IMR-90 (cell line): ENCODE data around the gene ASTN2. TPM values are rescaled to one million over a fixed set of nuclear protein-coding genes. Genes with fewer than 3 reads are reported as not detected.

ENCODE experiments used
- ATAC-seq: fragments of 200-7000 bp; cut with Tn5 transposase; 2 replicates; pipeline ENCODE4 v1.9.1; 2020; ENCODE audit warnings: low read depth, mild to moderate bottlenecking, moderate library complexity
- BruUV-seq: library from RNA; stranded (reverse); fragments of 400-500 nt; replicated peaks from 2 replicates; lab custom pipeline; 2021; lab: Mats Ljungman, UMichigan
- CTCF ChIA-PET: fragments of 300-600 bp; formaldehyde crosslinking; extraction: SDS; loops from one replicate; lab custom pipeline; 2021; ENCODE audit warnings: antibody characterized with exemption; lab: Yijun Ruan, JAX
- POLR2A ChIA-PET: fragments of 300-600 bp; sonication (Branson Sonifier 250); formaldehyde crosslinking; loops from one replicate; lab custom pipeline; 2022; ENCODE audit warnings: antibody characterized with exemption; ENCODE audit not compliant: unreplicated experiment; lab: Charles Lee
- DNase-seq: peaks from one replicate; pipeline ENCODE4 v3.0.0; 2013
- H2AFZ ChIP-seq: replicated peaks from 2 replicates; pipeline ENCODE3; 2013; ENCODE audit warnings: low read length, mild to moderate bottlenecking; ENCODE audit not compliant: poor library complexity
- H2AK5ac ChIP-seq: 2 replicates; pipeline ENCODE4 v1.6.1; 2013; ENCODE audit warnings: low read depth, low read length, inconsistent platforms
- H2AK9ac ChIP-seq: replicated peaks from 2 replicates; pipeline ENCODE3; 2013; ENCODE audit warnings: mild to moderate bottlenecking, low read depth, low read length, moderate library complexity; ENCODE audit not compliant: poor library complexity
- H2BK120ac ChIP-seq: 2 replicates; pipeline ENCODE4 v1.6.1; 2013; ENCODE audit warnings: low read depth, low read length, inconsistent platforms
- H2BK15ac ChIP-seq: 3 replicates; pipeline ENCODE4 v1.6.1; 2013; ENCODE audit warnings: low read depth, low read length, inconsistent platforms
- H2BK20ac ChIP-seq: 2 replicates; pipeline ENCODE4 v1.6.1; 2013; ENCODE audit warnings: low read depth, mild to moderate bottlenecking, inconsistent platforms, low read length, moderate library complexity
- H2BK5ac ChIP-seq: 2 replicates; pipeline ENCODE4 v1.6.1; 2013; ENCODE audit warnings: mild to moderate bottlenecking, low read depth, low read length, inconsistent platforms; ENCODE audit not compliant: poor library complexity, severe bottlenecking
- H3K14ac ChIP-seq: replicated peaks from 2 replicates; pipeline ENCODE4 v1.6.1; 2013; ENCODE audit warnings: low read depth, low read length, inconsistent platforms
- H3K18ac ChIP-seq: 2 replicates; pipeline ENCODE4 v1.6.1; 2013; ENCODE audit warnings: low read depth, low read length, control low read depth
- H3K23ac ChIP-seq: 2 replicates; pipeline ENCODE4 v1.6.1; 2013; ENCODE audit warnings: low read depth, low read length, inconsistent platforms
- H3K27ac ChIP-seq: 2 replicates; pipeline ENCODE4 v1.5.1; 2013; ENCODE audit warnings: mild to moderate bottlenecking, control low read depth, low read length; ENCODE audit not compliant: insufficient read depth
- H3K27me3 ChIP-seq: 2 replicates; pipeline ENCODE4 v1.6.1; 2013; ENCODE audit warnings: low read length; ENCODE audit not compliant: control insufficient read depth, insufficient read depth
- H3K36me3 ChIP-seq: 2 replicates; pipeline ENCODE4 v1.6.1; 2013; ENCODE audit warnings: low read length, mixed read lengths; ENCODE audit not compliant: control insufficient read depth, insufficient read depth
- H3K4ac ChIP-seq: 2 replicates; pipeline ENCODE4 v1.6.1; 2013; ENCODE audit warnings: low read depth, low read length, inconsistent platforms
- H3K4me1 ChIP-seq: 2 replicates; pipeline ENCODE4 v1.6.1; 2013; ENCODE audit warnings: low read length, mixed read lengths; ENCODE audit not compliant: control insufficient read depth, insufficient read depth
- H3K4me2 ChIP-seq: 2 replicates; pipeline ENCODE4 v1.6.1; 2013; ENCODE audit warnings: low read depth, mild to moderate bottlenecking, control low read depth, low read length, moderate library complexity
- H3K4me3 ChIP-seq: 2 replicates; pipeline ENCODE4 v1.5.1; 2013; ENCODE audit warnings: low read depth, mild to moderate bottlenecking, control low read depth, low read length, moderate library complexity; ENCODE audit not compliant: insufficient read depth
- H3K56ac ChIP-seq: 2 replicates; pipeline ENCODE4 v1.6.1; 2013; ENCODE audit warnings: low read length, inconsistent platforms; ENCODE audit not compliant: insufficient read depth; ENCODE audit errors: extremely low read depth
- H3K79me1 ChIP-seq, 2 experiments: 2 replicates each; pipeline ENCODE4 v1.6.1; 2013; ENCODE audit warnings: low read length in 2 of 2, inconsistent platforms in 1 of 2, low read depth in 1 of 2
- H3K9ac ChIP-seq: 2 replicates; pipeline ENCODE4 v1.6.1; 2013; ENCODE audit warnings: low read depth, low read length, control low read depth
- H3K9me1 ChIP-seq: 2 replicates; pipeline ENCODE4 v1.6.1; 2013; ENCODE audit warnings: low read length, inconsistent platforms; ENCODE audit not compliant: insufficient read depth
- H3K9me3 ChIP-seq: 2 replicates; pipeline ENCODE4 v1.6.1; 2013; ENCODE audit warnings: low read length; ENCODE audit not compliant: control insufficient read depth, insufficient read depth
- H4K20me1 ChIP-seq: 2 replicates; pipeline ENCODE4 v1.6.1; 2013; ENCODE audit warnings: low read length, inconsistent platforms; ENCODE audit not compliant: insufficient read depth
- H4K5ac ChIP-seq: 2 replicates; pipeline ENCODE4 v1.6.1; 2013; ENCODE audit warnings: mild to moderate bottlenecking, low read depth, low read length, control low read depth
- H4K8ac ChIP-seq, 2 experiments: 2 replicates each; pipeline ENCODE4 v1.6.1; 2013; ENCODE audit warnings: low read depth in 2 of 2, low read length in 2 of 2, control low read depth in 1 of 2, inconsistent platforms in 1 of 2
- H4K91ac ChIP-seq: 2 replicates; pipeline ENCODE4 v1.6.1; 2013; ENCODE audit warnings: low read depth, low read length, inconsistent platforms; ENCODE audit not compliant: insufficient read depth
- CEBPB ChIP-seq: IDR thresholded peaks from 2 replicates; pipeline ENCODE4 v1.6.1; 2012; ENCODE audit warnings: low read depth, low read length, improper control_type of control experiment
- RAD21 ChIP-seq: IDR thresholded peaks from 2 replicates; pipeline ENCODE4 v1.6.1; 2012; ENCODE audit warnings: low read length, improper control_type of control experiment
- RFX5 ChIP-seq: IDR thresholded peaks from 2 replicates; pipeline ENCODE4 v1.8.0; 2012; ENCODE audit warnings: low read depth, mild to moderate bottlenecking, low read length, moderate library complexity
- dilution Hi-C: fragments of 300-500 bp; cut with HindIII; formaldehyde crosslinking; loops from one replicate; pipeline ENCODE4 v1.14.3; 2018; ENCODE audit warnings: low sequenced_read_pairs; ENCODE audit not compliant: unreplicated experiment
- in situ Hi-C: fragments of 300-500 bp; cut with MboI; formaldehyde crosslinking; loops from 3 replicates; pipeline ENCODE4 v1.14.3; 2019; ENCODE audit warnings: low sequenced_read_pairs, inconsistent platforms, mixed read lengths
- intact Hi-C: fragments of 100-400 bp; cut with micrococcal nuclease; formaldehyde crosslinking; loops from 2 replicates; pipeline ENCODE4 v1.10.0; 2022
- polyA plus RNA-seq, 3 experiments: library from polyadenylated mRNA; depleted of rRNA; stranded (reverse); fragments of >200 nt; gene quantifications; 2 replicates each; pipeline ENCODE4 v1.2.3, GENCODE V29; 2012; ENCODE audit warnings: low replicate concordance in 1 of 3
- total RNA-seq: library from RNA; depleted of rRNA; stranded (reverse); fragments of >200 nt; gene quantifications from 2 replicates; pipeline ENCODE4 v1.2.3, GENCODE V29; 2012

ASTN2 gene
- total and polyA plus RNA-seq, 2 of the 4 experiments (the other 2 are of a cell fraction) = 3.8 to 6.8 TPM

DNA sequence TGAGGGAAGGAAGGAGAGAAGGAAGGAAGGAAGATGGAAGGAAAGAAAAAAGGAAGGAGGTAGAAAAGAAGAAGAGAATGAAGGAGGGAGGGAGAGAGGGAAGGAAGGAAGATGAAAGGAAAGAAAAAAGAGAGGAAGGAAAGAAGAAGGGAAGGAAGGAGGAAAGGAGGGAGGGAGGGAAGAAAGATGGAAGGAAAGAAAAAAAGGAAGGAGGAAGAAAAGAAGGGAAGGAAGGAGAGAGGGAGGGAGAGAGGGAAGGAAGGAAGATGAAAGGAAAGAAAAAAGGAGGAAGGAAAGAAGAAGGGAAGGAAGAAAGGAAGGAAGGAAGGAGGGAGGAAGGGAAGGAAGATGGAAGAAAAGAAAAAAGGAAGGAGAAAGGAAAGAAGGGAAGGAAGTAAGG lies 912.1 kb downstream of the ASTN2 start:
- Histone ChIP-seq H3K4me3 (no peak overlapping the region), H3K9me1 (no peaks in the 10 kb centered on the region), H3K9ac (no peak overlapping the region), H3K79me1 (no peaks in the 10 kb centered on the region), H4K8ac (no peak overlapping the region), H2BK15ac (no peak overlapping the region), H3K56ac (no peak overlapping the region), H3K23ac (no peak overlapping the region), H2BK120ac (no peak overlapping the region), H2BK5ac (no peak overlapping the region), H3K18ac (no peak overlapping the region), H2AK5ac (no peak overlapping the region), H3K36me3 (no peaks in the 10 kb centered on the region), H3K4me1 (no peaks in the 10 kb centered on the region), H3K27me3 (no peaks in the 10 kb centered on the region; the same call in 1 of the 2 replicates), H3K4me2 (no peak overlapping the region), H3K14ac (no peak overlapping the region), H3K4ac (no peak overlapping the region), H2AFZ (no peak overlapping the region), H2BK20ac (no peak overlapping the region), H4K5ac (no peak overlapping the region), H3K27ac (no peak overlapping the region), H3K9me3 (no peaks in the 10 kb centered on the region), H2AK9ac (no peak overlapping the region), H4K91ac (no peak overlapping the region), H4K20me1 (no peaks in the 10 kb centered on the region)
- no peak for DNase-seq
- intact Hi-C loops = no loop called here
- dilution Hi-C loops = no loop called here
- CTCF ChIA-PET = no interaction called here
- no TSS peak for BruUV-seq
- in situ Hi-C loops = no loop called here
- POLR2A ChIA-PET = no interaction called here
- no peak for TF ChIP-seq RFX5
- no peak for TF ChIP-seq RAD21
- TF ChIP-seq CEBPB = no peak
- no peak for ATAC-seq
